Duodenal mucosa (tissue), 2 donors: ENCODE results near the gene MARCHF9.
A peak's percentile ranks its signal among the peaks of the same experiment; 100 is the strongest.

Source experiments
- H3K27ac ChIP-seq: one replicate; pipeline ENCODE4 v1.7.0; 2013; ENCODE audit warnings: low read depth, low read length
- H3K27me3 ChIP-seq, 2 donors: one replicate each; pipeline ENCODE4 v1.7.0; 2013; ENCODE audit warnings: low read length in 2 of 2, control low read depth in 1 of 2; ENCODE audit not compliant: insufficient read depth in 2 of 2, control insufficient read depth in 1 of 2
- H3K36me3 ChIP-seq, 2 donors: one replicate each; pipeline ENCODE4 v1.7.0; 2013; ENCODE audit warnings: low read length in 2 of 2, control low read depth in 1 of 2; ENCODE audit not compliant: insufficient read depth in 2 of 2, control insufficient read depth in 1 of 2
- H3K4me1 ChIP-seq, 2 donors: one replicate each; pipeline ENCODE4 v1.7.0; 2013; ENCODE audit warnings: low read length in 2 of 2, control low read depth in 1 of 2; ENCODE audit not compliant: insufficient read depth in 2 of 2, control insufficient read depth in 1 of 2
- H3K4me3 ChIP-seq, 2 donors: one replicate each; pipeline ENCODE4 v1.7.0; 2013; ENCODE audit warnings: low read length in 2 of 2, low read depth in 1 of 2
- H3K9ac ChIP-seq, 2 donors: one replicate each; pipeline ENCODE4 v1.7.0; 2013; ENCODE audit warnings: low read length in 2 of 2, low read depth in 1 of 2
- H3K9me3 ChIP-seq, 2 donors: one replicate each; pipeline ENCODE4 v1.7.0; 2013; ENCODE audit warnings: low read length in 2 of 2, control low read depth in 1 of 2; ENCODE audit not compliant: control insufficient read depth in 1 of 2

The MARCHF9 gene

GRCh38 chr12:57753756-57754337 is 1.1 kb upstream of the MARCHF9 start:
- H3K4me3 ChIP-seq: no peak overlapping the region
- H3K9me3 ChIP-seq: no peaks in the 10 kb centered on the region
- H3K27ac ChIP-seq: no peak overlapping the region
- peak overlapping the region; percentile 11 to 13 for H3K9ac ChIP-seq
- H3K27me3 ChIP-seq: no peaks in the 10 kb centered on the region
- peaks cover 0 to 24% of the 10 kb centered on the region in 2 donors for H3K36me3 ChIP-seq
- H3K4me1 ChIP-seq: peaks cover 41 to 46% of the 10 kb centered on the region in 2 donors

DNA sequence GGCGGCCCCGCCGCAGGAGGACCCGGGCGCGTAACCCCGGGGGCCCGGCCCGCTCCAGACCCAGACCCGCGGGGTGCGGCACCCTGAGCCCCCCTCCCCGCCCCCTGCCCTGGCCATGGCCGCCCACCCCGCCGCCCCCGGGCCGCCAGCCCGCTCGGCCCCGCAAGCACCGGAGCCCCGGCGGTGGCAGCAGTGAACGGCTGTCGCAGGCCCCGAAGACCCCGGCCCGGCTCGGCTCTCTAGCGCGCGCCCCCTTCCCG is 221 bp downstream of the MARCHF9 start:
- Histone ChIP-seq H3K4me3 (peak overlapping the region in 1 of 2 donors; percentile 67), H3K4me1 (peaks cover 41 to 46% of the 10 kb centered on the region in 2 donors)

GRCh38 chr12:57755454-57756372 is 810 bp downstream of the MARCHF9 start:
- Histone ChIP-seq H3K27ac (no peak overlapping the region), H3K36me3 (peaks cover 0 to 14% of the 10 kb centered on the region in 2 donors), H3K4me1 (peaks cover 40 to 46% of the 10 kb centered on the region in 2 donors)

More for the DNA sequence above, 221 bp downstream of the MARCHF9 start:
- Histone ChIP-seq H3K27me3 (no peaks in the 10 kb centered on the region), H3K9me3 (no peaks in the 10 kb centered on the region), H3K36me3 (peaks cover 0 to 18% of the 10 kb centered on the region in 2 donors), H3K27ac (no peak overlapping the region), H3K9ac (no peak overlapping the region)

DNA sequence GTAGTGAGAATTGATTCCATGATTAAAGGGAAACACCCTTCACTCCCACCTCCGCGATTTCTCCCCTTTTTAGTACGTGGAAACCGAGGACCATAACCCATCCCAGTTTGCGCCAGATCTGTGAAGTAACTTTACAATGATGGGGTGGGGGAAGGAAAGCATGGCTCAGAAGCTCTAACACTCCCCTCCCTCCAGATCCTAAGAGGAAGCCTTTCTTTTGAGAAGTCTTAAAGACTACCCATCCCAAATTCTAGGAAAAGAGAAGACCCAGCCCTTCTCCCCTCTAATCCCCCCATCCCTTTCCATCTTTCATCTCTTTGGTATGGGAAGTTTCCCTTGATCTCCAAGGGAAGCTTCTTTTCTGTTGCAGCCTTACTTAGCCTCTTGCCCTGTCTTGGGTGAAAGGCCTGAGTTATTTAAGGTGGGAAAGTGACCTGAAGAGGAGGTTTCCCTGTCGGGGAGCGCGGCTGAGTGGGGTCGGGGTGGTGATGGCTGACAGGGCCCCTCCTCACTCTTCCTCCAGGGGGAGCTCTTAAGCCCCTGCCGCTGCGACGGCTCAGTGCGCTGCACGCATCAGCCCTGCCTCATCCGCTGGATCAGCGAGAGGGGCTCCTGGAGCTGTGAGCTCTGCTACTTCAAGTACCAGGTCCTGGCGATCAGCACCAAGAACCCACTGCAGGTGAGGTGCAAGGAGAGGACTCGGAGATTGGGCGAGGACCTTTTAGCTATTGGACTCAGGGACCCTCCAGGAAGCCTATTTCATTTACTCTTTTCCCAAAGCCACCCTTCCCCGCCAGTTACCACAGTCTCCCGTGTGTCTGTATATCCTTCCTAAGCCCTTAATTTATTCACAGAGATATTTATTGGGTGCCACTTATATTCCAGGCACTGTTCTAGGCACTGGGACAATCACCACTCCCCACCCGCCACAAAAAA is 1.8 kb downstream of the MARCHF9 start:
- Histone ChIP-seq H3K9me3 (no peaks in the 10 kb centered on the region), H3K36me3 (peaks cover 0 to 14% of the 10 kb centered on the region in 2 donors), H3K4me3 (peak overlapping the region; percentile 67), H3K4me1 (peaks cover 31 to 37% of the 10 kb centered on the region in 2 donors), H3K27me3 (no peaks in the 10 kb centered on the region), H3K9ac (peak overlapping the region; percentile 61 to 62), H3K27ac (no peak overlapping the region)

More at GRCh38 chr12:57755454-57756372, 810 bp downstream of the MARCHF9 start:
- Histone ChIP-seq H3K27me3 (no peaks in the 10 kb centered on the region), H3K4me3 (peak overlapping the region; percentile 67), H3K9me3 (no peaks in the 10 kb centered on the region), H3K9ac (peak overlapping the region; percentile 61 to 62)

- H3K4me3 ChIP-seq: no peak overlapping the region
- no peaks in the 10 kb centered on the region for H3K9me3 ChIP-seq
- H3K9ac ChIP-seq: no peak overlapping the region
- no peaks in the 10 kb centered on the region for H3K27me3 ChIP-seq
- H3K4me1 ChIP-seq: peaks cover 25 to 28% of the 10 kb centered on the region in 2 donors
- H3K27ac ChIP-seq: no peak overlapping the region
- H3K36me3 ChIP-seq: peaks cover 0 to 14% of the 10 kb centered on the region in 2 donors
Measured at GRCh38 chr12:57757771-57758170, 2.9 kb downstream of the MARCHF9 start.

- Histone ChIP-seq H3K4me3 (no peak overlapping the region), H3K27ac (no peak overlapping the region)
Measured at GRCh38 chr12:57758552-57759359, 3.9 kb downstream of the MARCHF9 start.

GRCh38 chr12:57759360-57759980 is 4.6 kb downstream of the MARCHF9 start:
- Histone ChIP-seq H3K9me3 (no peaks in the 10 kb centered on the region), H3K4me1 (peaks cover 9 to 17% of the 10 kb centered on the region in 2 donors), H3K36me3 (peaks cover 0 to 14% of the 10 kb centered on the region in 2 donors), H3K4me3 (no peak overlapping the region), H3K27ac (no peak overlapping the region), H3K9ac (no peak overlapping the region), H3K27me3 (peaks cover 0 to 6% of the 10 kb centered on the region in 2 donors)

More at GRCh38 chr12:57758552-57759359, 3.9 kb downstream of the MARCHF9 start:
- Histone ChIP-seq H3K9me3 (no peaks in the 10 kb centered on the region), H3K27me3 (no peaks in the 10 kb centered on the region), H3K9ac (no peak overlapping the region), H3K4me1 (peaks cover 15 to 22% of the 10 kb centered on the region in 2 donors), H3K36me3 (peaks cover 0 to 14% of the 10 kb centered on the region in 2 donors)

- Histone ChIP-seq H3K9me3 (no peaks in the 10 kb centered on the region), H3K36me3 (peaks cover 0 to 14% of the 10 kb centered on the region in 2 donors), H3K27ac (no peak overlapping the region), H3K9ac (no peak overlapping the region), H3K4me3 (no peak overlapping the region), H3K4me1 (peaks cover 8 to 25% of the 10 kb centered on the region in 2 donors), H3K27me3 (peaks cover 7 to 15% of the 10 kb centered on the region in 2 donors)
Measured at GRCh38 chr12:57760347-57760982, 5.6 kb downstream of the MARCHF9 start.
